Stimulated activated CD8-positive, alpha-beta memory T cell treated with anti-CD3 and anti-CD28 coated beads, Interleukin-4, amount 100 ng/mL, for 1 hour (primary cell): ENCODE results near the gene LINGO3.

Source experiments
- DNase-seq, 2 donors: peaks; one replicate each; pipeline ENCODE4 v3.0.0-alpha.2; 2020; ENCODE audit warnings: low read depth in 2 of 2, low spot score in 1 of 2

Gene LINGO3

GRCh38 chr19:2328401-2329148 is 20.6 kb upstream of the LINGO3 start, which contains the start of the genes LSM7 and SPPL2B:
LSM7 (minus strand) TSS chr19:2328586; CDS start chr19:2328566, 20 bp downstream.
SPPL2B (plus strand) TSS chr19:2328684; CDS start chr19:2328710, 26 bp downstream.
- DNase-seq = peak; percentile 81 to 89

- DNase-seq = no peak
Observed at GRCh38 chr19:2327773-2328400, 19.9 kb upstream of the LINGO3 start.

- DNase-seq = no peak
Observed at GRCh38 chr19:2326699-2327360, 18.9 kb upstream of the LINGO3 start.

GRCh38 chr19:2325281-2326046 is 17.5 kb upstream of the LINGO3 start:
- DNase-seq = no peak

GRCh38 chr19:2324220-2324948 is 16.4 kb upstream of the LINGO3 start:
- DNase-seq = no peak

- DNase-seq = no peak
Observed at GRCh38 chr19:2323707-2324106, 15.8 kb upstream of the LINGO3 start.

GRCh38 chr19:2321565-2322283 is 13.8 kb upstream of the LINGO3 start:
- DNase-seq = no peak

- DNase-seq = no peak
Observed at GRCh38 chr19:2320939-2321338, 13.0 kb upstream of the LINGO3 start.

GRCh38 chr19:2320049-2320448 is 12.1 kb upstream of the LINGO3 start:
- DNase-seq = no peak

- DNase-seq = no peak
Observed at GRCh38 chr19:2319551-2319950, 11.6 kb upstream of the LINGO3 start.

- DNase-seq = no peak
Observed at GRCh38 chr19:2318923-2319322, 11.0 kb upstream of the LINGO3 start.

GRCh38 chr19:2317756-2318155 is 9.8 kb upstream of the LINGO3 start:
- no peak for DNase-seq

GRCh38 chr19:2317300-2317699 is 9.3 kb upstream of the LINGO3 start:
- DNase-seq = no peak

GRCh38 chr19:2315818-2316353 is 7.9 kb upstream of the LINGO3 start:
- no peak for DNase-seq

GRCh38 chr19:2315121-2315817 is 7.3 kb upstream of the LINGO3 start:
- DNase-seq = no peak

- DNase-seq = no peak
Observed at GRCh38 chr19:2312820-2313501, 5.0 kb upstream of the LINGO3 start.

- no peak for DNase-seq
Observed at GRCh38 chr19:2311093-2311492, 3.1 kb upstream of the LINGO3 start.

- no peak for DNase-seq
Observed at GRCh38 chr19:2309734-2310362, 1.9 kb upstream of the LINGO3 start.
